OCI-LY1 (cell line): Measurements from ENCODE around the gene EXOC7.

ENCODE experiments used
- H2AFZ ChIP-seq: fragments of 200-600 bp; sonication (generic), shearing (Covaris generic); 2 replicates; pipeline ENCODE4 v1.6.0; 2014; ENCODE audit warnings: antibody characterized with exemption, mild to moderate bottlenecking, low read length
- H3F3A ChIP-seq: fragments of 200-600 bp; sonication (generic), shearing (Covaris generic); 2 replicates; pipeline ENCODE4 v1.6.0; 2014; ENCODE audit warnings: mild to moderate bottlenecking, antibody characterized with exemption, low read length, moderate library complexity; ENCODE audit not compliant: insufficient read depth
- H3K27ac ChIP-seq: fragments of 200-600 bp; sonication (generic); 2 replicates; pipeline ENCODE4 v1.5.1; 2014; ENCODE audit warnings: low read length, mixed run types, mild to moderate bottlenecking, low read depth; ENCODE audit not compliant: poor library complexity, severe bottlenecking
- H3K27me3 ChIP-seq: fragments of 200-600 bp; sonication (generic); 2 replicates; pipeline ENCODE4 v1.6.0; 2014; ENCODE audit warnings: antibody characterized with exemption, mild to moderate bottlenecking, low read length, moderate library complexity; ENCODE audit not compliant: insufficient read depth
- H3K36me3 ChIP-seq: fragments of 200-600 bp; sonication (generic); 2 replicates; pipeline ENCODE4 v1.6.1; 2014; ENCODE audit warnings: mild to moderate bottlenecking, antibody characterized with exemption, low read length, moderate library complexity, mixed read lengths; ENCODE audit not compliant: insufficient read depth
- H3K4me1 ChIP-seq: fragments of 200-600 bp; sonication (generic); 2 replicates; pipeline ENCODE4 v1.5.1; 2014; ENCODE audit warnings: mild to moderate bottlenecking, low read length, moderate library complexity; ENCODE audit not compliant: insufficient read depth, severe bottlenecking
- H3K4me2 ChIP-seq: fragments of 200-600 bp; sonication (generic), shearing (Covaris generic); 2 replicates; pipeline ENCODE4 v1.6.1; 2014; ENCODE audit warnings: low read length
- H3K4me3 ChIP-seq: fragments of 200-600 bp; sonication (generic); 2 replicates; pipeline ENCODE4 v1.5.1; 2014; ENCODE audit warnings: low read length, low read depth, mild to moderate bottlenecking, mixed read lengths; ENCODE audit not compliant: poor library complexity, severe bottlenecking
- H3K79me2 ChIP-seq: fragments of 200-600 bp; shearing (Covaris generic); 2 replicates; pipeline ENCODE4 v1.6.1; 2016; ENCODE audit warnings: mixed run types, low read length, mixed read lengths; ENCODE audit not compliant: insufficient read depth
- H3K9ac ChIP-seq: fragments of 200-600 bp; sonication (generic), shearing (Covaris generic); 2 replicates; pipeline ENCODE4 v1.6.1; 2014; ENCODE audit warnings: mild to moderate bottlenecking, low read length, mixed read lengths
- H3K9me2 ChIP-seq: fragments of 200-600 bp; sonication (generic), shearing (Covaris generic); 2 replicates; pipeline ENCODE4 v1.6.1; 2014; ENCODE audit warnings: low read depth, mild to moderate bottlenecking, low read length, mixed read lengths
- H3K9me3 ChIP-seq: fragments of 200-600 bp; shearing (Covaris generic); 2 replicates; pipeline ENCODE4 v1.6.1; 2014; ENCODE audit warnings: low read length, mixed read lengths
- H4K20me1 ChIP-seq: fragments of 200-600 bp; sonication (generic), shearing (Covaris generic); 2 replicates; pipeline ENCODE4 v1.6.0; 2016; ENCODE audit warnings: mild to moderate bottlenecking, low read length; ENCODE audit not compliant: insufficient read depth
- EZH2 ChIP-seq: fragments of 200-600 bp; sonication (generic), shearing (Covaris generic); IDR thresholded peaks from 2 replicates; pipeline ENCODE4 v1.8.0; 2017; ENCODE audit warnings: borderline replicate concordance, mixed run types, mild to moderate bottlenecking, antibody characterized with exemption, low read length, moderate library complexity, mixed read lengths
- TF ChIP-seq, protein P1 (sequence below): fragments of 200-600 bp; sonication (generic), shearing (Covaris generic); IDR thresholded peaks from 2 replicates; pipeline ENCODE4 v1.5.1; 2017; ENCODE audit warnings: mild to moderate bottlenecking, antibody characterized with exemption, low read length, moderate library complexity, mixed read lengths

EXOC7 gene

DNA sequence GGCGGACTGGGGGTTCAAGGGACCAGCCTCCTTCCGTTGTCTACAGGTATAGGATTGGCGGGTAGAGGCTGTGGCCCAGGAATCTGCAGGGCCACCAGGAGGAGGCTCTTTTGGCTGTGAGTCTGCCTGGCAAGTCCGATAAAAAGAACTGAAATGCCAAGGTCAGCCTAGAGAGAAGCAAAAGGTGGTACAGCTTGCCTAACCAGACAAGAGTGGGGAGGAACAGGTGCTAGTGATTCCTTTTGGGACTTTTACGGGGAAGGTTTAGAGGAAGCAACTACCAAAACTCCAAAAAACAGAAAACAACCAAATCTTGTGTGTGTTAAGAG, 70.8 kb downstream of the EXOC7 start:
- Histone ChIP-seq H3K4me1 (peaks cover 10% of the 10 kb centered on the region), H3K4me3 (no peak overlapping the region), H3K9me3 (no peaks in the 10 kb centered on the region), H3K79me2 (no peaks in the 10 kb centered on the region), H3K4me2 (no peak overlapping the region), H3F3A (no peaks in the 10 kb centered on the region), H3K27ac (no peak overlapping the region), H3K9ac (no peak overlapping the region), H3K9me2 (no peaks in the 10 kb centered on the region), H3K27me3 (no peaks in the 10 kb centered on the region), H2AFZ (no peak overlapping the region), H3K36me3 (no peaks in the 10 kb centered on the region), H4K20me1 (no peaks in the 10 kb centered on the region)
- TF ChIP-seq, protein P1, sequence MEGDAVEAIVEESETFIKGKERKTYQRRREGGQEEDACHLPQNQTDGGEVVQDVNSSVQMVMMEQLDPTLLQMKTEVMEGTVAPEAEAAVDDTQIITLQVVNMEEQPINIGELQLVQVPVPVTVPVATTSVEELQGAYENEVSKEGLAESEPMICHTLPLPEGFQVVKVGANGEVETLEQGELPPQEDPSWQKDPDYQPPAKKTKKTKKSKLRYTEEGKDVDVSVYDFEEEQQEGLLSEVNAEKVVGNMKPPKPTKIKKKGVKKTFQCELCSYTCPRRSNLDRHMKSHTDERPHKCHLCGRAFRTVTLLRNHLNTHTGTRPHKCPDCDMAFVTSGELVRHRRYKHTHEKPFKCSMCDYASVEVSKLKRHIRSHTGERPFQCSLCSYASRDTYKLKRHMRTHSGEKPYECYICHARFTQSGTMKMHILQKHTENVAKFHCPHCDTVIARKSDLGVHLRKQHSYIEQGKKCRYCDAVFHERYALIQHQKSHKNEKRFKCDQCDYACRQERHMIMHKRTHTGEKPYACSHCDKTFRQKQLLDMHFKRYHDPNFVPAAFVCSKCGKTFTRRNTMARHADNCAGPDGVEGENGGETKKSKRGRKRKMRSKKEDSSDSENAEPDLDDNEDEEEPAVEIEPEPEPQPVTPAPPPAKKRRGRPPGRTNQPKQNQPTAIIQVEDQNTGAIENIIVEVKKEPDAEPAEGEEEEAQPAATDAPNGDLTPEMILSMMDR = no peak
- no peak for TF ChIP-seq EZH2

DNA sequence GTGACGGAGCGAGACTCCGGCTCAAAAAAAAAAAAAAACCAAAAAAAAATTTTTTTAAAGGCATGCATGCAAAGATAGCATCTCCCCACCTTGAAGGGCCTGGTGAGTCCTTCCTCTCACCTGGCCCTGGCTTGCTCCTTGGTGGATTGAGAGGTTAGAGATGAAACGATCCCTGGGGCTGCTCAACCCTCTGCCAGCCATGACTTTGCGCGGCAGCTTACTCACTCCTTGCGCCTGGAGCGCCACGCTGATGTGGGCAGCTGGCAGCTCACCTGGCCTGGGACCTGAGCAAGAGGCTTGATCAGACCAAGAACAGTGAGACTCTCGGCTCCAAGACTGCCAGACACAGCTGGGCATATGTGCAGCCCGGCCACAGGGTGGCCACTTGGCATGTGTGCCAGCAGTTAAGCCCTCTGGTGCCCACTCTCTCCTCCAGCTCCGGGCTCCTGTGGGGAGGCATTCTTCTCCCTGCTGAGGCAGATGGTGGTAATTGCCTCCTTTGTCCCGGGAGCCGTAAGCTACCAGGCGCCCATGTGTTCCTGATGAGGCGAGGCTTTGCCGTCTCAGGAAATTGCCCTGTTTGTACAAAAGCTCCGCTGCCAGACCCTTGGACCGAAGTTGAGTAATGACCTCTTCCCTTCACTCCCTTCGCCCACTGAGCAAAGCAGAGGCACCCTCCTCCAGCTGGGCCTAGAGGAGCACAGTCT, 71.4 kb downstream of the EXOC7 start:
- Histone ChIP-seq H3K9ac (no peak overlapping the region), H3K4me2 (no peak overlapping the region), H3K27ac (no peak overlapping the region), H3K4me3 (no peak overlapping the region), H3K27me3 (no peaks in the 10 kb centered on the region), H2AFZ (no peak overlapping the region), H3K9me3 (no peaks in the 10 kb centered on the region), H3K9me2 (no peaks in the 10 kb centered on the region), H4K20me1 (no peaks in the 10 kb centered on the region), H3K36me3 (no peaks in the 10 kb centered on the region), H3K4me1 (peaks cover 10% of the 10 kb centered on the region), H3F3A (no peaks in the 10 kb centered on the region), H3K79me2 (no peaks in the 10 kb centered on the region)
- no peak for TF ChIP-seq EZH2
- TF ChIP-seq, protein P1 = peak; percentile 7; the same call in 1 of the 2 replicates
